H1 (cell line): Measurements from ENCODE around the gene SLC25A26. TPM values are rescaled to one million over a fixed set of nuclear protein-coding genes. Genes with fewer than 3 reads are reported as not detected.

Experiments
- CTCF ChIA-PET: fragments of 300-600 bp; sonication (Branson Sonifier 250); formaldehyde crosslinking; loops from one replicate; lab custom pipeline; 2021; ENCODE audit not compliant: partially characterized antibody; lab: Charles Lee
- POLR2A ChIA-PET: fragments of 300-600 bp; sonication (Branson Sonifier 250); formaldehyde crosslinking; loops from one replicate; lab custom pipeline; 2021; ENCODE audit warnings: inconsistent platforms; ENCODE audit not compliant: partially characterized antibody; lab: Charles Lee
- DNase-seq, 2 experiments: peaks; one replicate each; pipeline versions ENCODE4 v3.0.0 to v3.0.0-alpha.2; 2010 to 2022; ENCODE audit warnings: low spot score in 2 of 2, low read depth in 1 of 2, mixed read lengths in 1 of 2
- FAIRE-seq: peaks from 2 replicates; lab custom pipeline; 2011; peaks lifted over from hg19 to GRCh38; lab: Jason Lieb, UNC
- H2AFZ ChIP-seq: 2 replicates; pipeline ENCODE4 v1.8.1; 2012; ENCODE audit warnings: low read length, inconsistent platforms
- H2AK5ac ChIP-seq: 2 replicates; pipeline ENCODE4 v1.6.1; 2013; ENCODE audit warnings: low read depth, low read length
- H2BK120ac ChIP-seq: replicated peaks from 2 replicates; pipeline ENCODE3; 2013; ENCODE audit warnings: low read depth, low read length, inconsistent platforms
- H2BK12ac ChIP-seq: 2 replicates; pipeline ENCODE4 v1.6.1; 2013; ENCODE audit warnings: low read depth, low read length
- H2BK15ac ChIP-seq: 2 replicates; pipeline ENCODE4 v1.6.1; 2013; ENCODE audit warnings: low read length
- H2BK20ac ChIP-seq: 2 replicates; pipeline ENCODE4 v1.6.1; 2013; ENCODE audit warnings: low read length
- H2BK5ac ChIP-seq: 2 replicates; pipeline ENCODE4 v1.6.1; 2013; ENCODE audit warnings: low read depth, low read length
- H3K14ac ChIP-seq: 2 replicates; pipeline ENCODE4 v1.6.1; 2013; ENCODE audit warnings: inconsistent platforms; ENCODE audit not compliant: insufficient read length
- H3K18ac ChIP-seq: 2 replicates; pipeline ENCODE4 v1.6.1; 2013; ENCODE audit warnings: low read length; ENCODE audit errors: extremely low read depth
- H3K23ac ChIP-seq: 2 replicates; pipeline ENCODE4 v1.6.1; 2013; ENCODE audit warnings: inconsistent platforms; ENCODE audit not compliant: insufficient read length
- H3K23me2 ChIP-seq: 2 replicates; pipeline ENCODE4 v1.6.1; 2013; ENCODE audit warnings: low read depth, low read length
- H3K27ac ChIP-seq: 2 replicates; pipeline ENCODE4 v1.6.1; 2011; ENCODE audit warnings: low read depth, low read length, inconsistent platforms
- H3K27me3 ChIP-seq, 4 experiments: replicated peaks in 1 of 4; 1 replicate in 1 of 4; 2 replicates in 3 of 4; pipeline versions ENCODE4 v1.6.1 to v1.8.1; 2011 to 2013; ENCODE audit warnings: low read length in 3 of 4, mild to moderate bottlenecking in 3 of 4, inconsistent platforms in 2 of 4, mixed read lengths in 2 of 4, moderate library complexity in 1 of 4; ENCODE audit not compliant: control insufficient read depth in 3 of 4, insufficient read depth in 3 of 4; ENCODE audit errors: extremely low read depth in 1 of 4
- H3K36me3 ChIP-seq, 4 experiments: 2 replicates each; pipeline versions ENCODE4 v1.6.1 to v1.8.1; 2011 to 2013; ENCODE audit warnings: mild to moderate bottlenecking in 4 of 4, low read length in 3 of 4, moderate library complexity in 2 of 4, control low read depth in 1 of 4, inconsistent platforms in 1 of 4; ENCODE audit not compliant: insufficient read depth in 4 of 4, control insufficient read depth in 2 of 4
- H3K4ac ChIP-seq: replicated peaks from 2 replicates; pipeline ENCODE3; 2013; ENCODE audit warnings: low read length, low read depth, mixed read lengths, inconsistent platforms; ENCODE audit not compliant: insufficient read length
- H3K4me1 ChIP-seq, 4 experiments: replicated peaks in 1 of 4; 1 replicate in 1 of 4; 2 replicates in 3 of 4; pipeline versions ENCODE4 v1.6.1 to v1.8.1; 2011 to 2013; ENCODE audit warnings: low read length in 3 of 4, inconsistent platforms in 2 of 4, mixed read lengths in 1 of 4; ENCODE audit not compliant: insufficient read depth in 4 of 4, control insufficient read depth in 3 of 4
- H3K4me2 ChIP-seq, 2 experiments: 2 replicates each; pipeline versions ENCODE4 v1.6.1 to v1.8.1; 2011 to 2013; ENCODE audit warnings: low read depth in 2 of 2, low read length in 2 of 2, control low read depth in 1 of 2, inconsistent platforms in 1 of 2, mild to moderate bottlenecking in 1 of 2; ENCODE audit not compliant: insufficient read depth in 1 of 2
- H3K4me3 ChIP-seq, 4 experiments: fragments of 200-600, 300-600 bp in 1 of 4; sonication (generic), shearing (Covaris generic), sonication (Bioruptor Twin) in 1 of 4; 2 replicates each; pipeline versions ENCODE4 v1.5.1 to v1.8.1; 2011 to 2016; ENCODE audit warnings: low read length in 4 of 4, low read depth in 3 of 4, control low read depth in 2 of 4, inconsistent platforms in 2 of 4, mild to moderate bottlenecking in 2 of 4, mixed read lengths in 1 of 4, moderate library complexity in 1 of 4; ENCODE audit not compliant: insufficient read depth in 2 of 4; ENCODE audit errors: extremely low read depth in 1 of 4
- H3K56ac ChIP-seq: replicated peaks from 2 replicates; pipeline ENCODE3; 2013; ENCODE audit warnings: low read depth, mild to moderate bottlenecking, mixed read lengths, low read length, inconsistent platforms; ENCODE audit not compliant: insufficient read length
- H3K79me1 ChIP-seq: 2 replicates; pipeline ENCODE4 v1.6.1; 2013; ENCODE audit warnings: low read depth, low read length, control low read depth
- H3K79me2 ChIP-seq, 2 experiments: 2 replicates each; pipeline versions ENCODE4 v1.6.1 to v1.8.1; 2012 to 2013; ENCODE audit warnings: low read length in 2 of 2, mild to moderate bottlenecking in 2 of 2, inconsistent platforms in 1 of 2; ENCODE audit not compliant: insufficient read depth in 2 of 2, control insufficient read depth in 1 of 2
- H3K9ac ChIP-seq, 4 experiments: replicated peaks in 1 of 4; 1 replicate in 1 of 4; 2 replicates in 3 of 4; pipeline versions ENCODE4 v1.6.1 to v1.8.1; 2011 to 2013; ENCODE audit warnings: low read depth in 3 of 4, low read length in 3 of 4, control low read depth in 2 of 4, mild to moderate bottlenecking in 2 of 4, moderate library complexity in 2 of 4, inconsistent platforms in 1 of 4; ENCODE audit errors: extremely low read depth in 1 of 4
- H3K9me3 ChIP-seq, 2 experiments: 2 replicates each; pipeline versions ENCODE4 v1.6.1 to v1.8.1; 2012 to 2013; ENCODE audit warnings: mild to moderate bottlenecking in 2 of 2, moderate library complexity in 2 of 2, control low read depth in 1 of 2, inconsistent platforms in 1 of 2, low read depth in 1 of 2, low read length in 1 of 2, mixed read lengths in 1 of 2; ENCODE audit not compliant: insufficient read depth in 2 of 2
- H4K20me1 ChIP-seq, 2 experiments: replicated peaks in 1 of 2; 2 replicates each; pipeline versions ENCODE3 to v1.8.1; 2011 to 2013; ENCODE audit warnings: inconsistent platforms in 2 of 2, low read length in 2 of 2, mild to moderate bottlenecking in 1 of 2; ENCODE audit not compliant: insufficient read depth in 2 of 2, control insufficient read depth in 1 of 2
- H4K5ac ChIP-seq: 2 replicates; pipeline ENCODE4 v1.6.1; 2013; ENCODE audit warnings: low read length, low read depth, mixed read lengths, inconsistent platforms; ENCODE audit not compliant: insufficient read length
- H4K8ac ChIP-seq: 2 replicates; pipeline ENCODE4 v1.8.0; 2013; ENCODE audit warnings: mild to moderate bottlenecking, moderate library complexity, low read length, inconsistent platforms; ENCODE audit not compliant: insufficient read depth; ENCODE audit errors: extremely low read depth
- H4K91ac ChIP-seq: replicated peaks from 2 replicates; pipeline ENCODE3; 2013; ENCODE audit warnings: low read length, mixed read lengths, inconsistent platforms; ENCODE audit not compliant: insufficient read length
- EGR1 ChIP-seq: IDR thresholded peaks from 2 replicates; pipeline ENCODE4 v1.6.1; 2011; ENCODE audit warnings: low read depth, low read length, borderline replicate concordance
- EP300 ChIP-seq, 2 experiments: IDR thresholded peaks; 1 replicate in 1 of 2; 2 replicates in 1 of 2; pipeline ENCODE4 v1.6.1; 2011 to 2012; ENCODE audit warnings: low read depth in 2 of 2, low read length in 2 of 2, mild to moderate bottlenecking in 2 of 2, borderline replicate concordance in 1 of 2, inconsistent platforms in 1 of 2, moderate library complexity in 1 of 2
- KDM4A ChIP-seq: IDR thresholded peaks from one replicate; pipeline ENCODE4 v1.7.1; 2012; ENCODE audit warnings: low read depth, mild to moderate bottlenecking, moderate library complexity, low read length, inconsistent platforms; ENCODE audit not compliant: severe bottlenecking
- NRF1 ChIP-seq: IDR thresholded peaks from 2 replicates; pipeline ENCODE4 v1.6.1; 2011; ENCODE audit warnings: mild to moderate bottlenecking, low read depth, low read length, improper control_type of control experiment
- SRF ChIP-seq: IDR thresholded peaks from 2 replicates; pipeline ENCODE4 v1.6.1; 2011; ENCODE audit warnings: mild to moderate bottlenecking, low read depth, low read length, moderate library complexity
- WGBS, 2 experiments: shearing (Covaris generic) in 1 of 2; methylation state at CpG; one replicate each; pipeline versions ENCODE4 v1.1.6 to v1.1.7; 2013 to 2015; ENCODE audit warnings: low lambda C conversion rate in 2 of 2, mixed read lengths in 2 of 2, inconsistent platforms in 1 of 2, low coverage in 1 of 2, missing lambda C conversion rate in 1 of 2; ENCODE audit not compliant: insufficient replicate concordance in 2 of 2, insufficient coverage in 1 of 2, insufficient read length in 1 of 2; ENCODE audit errors: extremely low coverage in 1 of 2, missing lambda C conversion rate in 1 of 2; 5-methylcytosine and 5-hydroxymethylcytosine counted together
- polyA plus RNA-seq, 7 experiments: library from polyadenylated mRNA; depleted of rRNA in 3 of 7; stranded (reverse) in 5 of 7; unstranded in 2 of 7; fragments of >200 nt in 5 of 7; fragments of 200-250 nt in 2 of 7; gene quantifications; 1 replicate in 5 of 7; 2 replicates in 1 of 7; 4 replicates in 1 of 7; pipeline versions ENCODE4 v1.2.1 to v1.2.3, GENCODE V29; 2011 to 2013; ENCODE audit warnings: missing spikeins in 2 of 7, mixed read lengths in 2 of 7
- total RNA-seq: library from RNA; stranded (reverse); fragmentation: NEBNext Ultra II Directional; extraction: Animal tissue kit (Norgen Biotek cat#: 25700); gene quantifications from 2 replicates; pipeline ENCODE4 v1.2.1, GENCODE V29; 2021
- TF ChIP-seq, protein P1 (sequence below): IDR thresholded peaks from 2 replicates; pipeline ENCODE4 v1.6.1; 2011; ENCODE audit warnings: low read length, improper control_type of control experiment

Gene SLC25A26
- total and polyA plus RNA-seq, 2 of the 8 experiments (the other 6 are each of a cell fraction or from before 2014, with no cell fraction given): 30.0 to 37.0 TPM

GRCh38 chr3:66270288-66270687 is 49.5 kb downstream of the SLC25A26 start:
- Histone ChIP-seq H3K9ac (no peak overlapping the region), H4K20me1 (no peaks in the 10 kb centered on the region), H4K91ac (no peak overlapping the region), H2AFZ (no peak overlapping the region), H2BK5ac (no peak overlapping the region), H3K4ac (no peak overlapping the region), H3K56ac (no peak overlapping the region), H3K14ac (no peak overlapping the region), H3K36me3 (no peaks in the 10 kb centered on the region), H3K4me3 (no peak overlapping the region), H3K27ac (no peak overlapping the region), H3K79me1 (no peaks in the 10 kb centered on the region), H2AK5ac (no peak overlapping the region), H3K4me2 (no peak overlapping the region), H3K4me1 (no peaks in the 10 kb centered on the region), H3K9me3 (no peaks in the 10 kb centered on the region), H3K79me2 (no peaks in the 10 kb centered on the region), H3K23me2 (no peaks in the 10 kb centered on the region; the same call in 1 of the 2 replicates), H2BK12ac (no peak overlapping the region), H3K18ac (no peak overlapping the region), H3K23ac (no peak overlapping the region), H2BK120ac (no peak overlapping the region), H4K5ac (no peak overlapping the region), H3K27me3 (peaks cover 0 to 1% (median 0%) of the 10 kb centered on the region in 4 experiments; a peak in 1 of 7 replicates), H2BK15ac (no peak overlapping the region), H4K8ac (no peak overlapping the region), H2BK20ac (no peak overlapping the region)
- FAIRE-seq (no peak), DNase-seq (no peak)
- TF ChIP-seq EP300 (IDR thresholded peaks at IDR 0.05; ENCODE audit: borderline replicate concordance in 1 of 2, low read depth in 2 of 2, low read length in 2 of 2): no peak
- no peak for TF ChIP-seq NRF1
- no peak for TF ChIP-seq EGR1
- TF ChIP-seq, protein P1, sequence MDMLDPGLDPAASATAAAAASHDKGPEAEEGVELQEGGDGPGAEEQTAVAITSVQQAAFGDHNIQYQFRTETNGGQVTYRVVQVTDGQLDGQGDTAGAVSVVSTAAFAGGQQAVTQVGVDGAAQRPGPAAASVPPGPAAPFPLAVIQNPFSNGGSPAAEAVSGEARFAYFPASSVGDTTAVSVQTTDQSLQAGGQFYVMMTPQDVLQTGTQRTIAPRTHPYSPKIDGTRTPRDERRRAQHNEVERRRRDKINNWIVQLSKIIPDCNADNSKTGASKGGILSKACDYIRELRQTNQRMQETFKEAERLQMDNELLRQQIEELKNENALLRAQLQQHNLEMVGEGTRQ: no peak
- TF ChIP-seq KDM4A: no peak
- no peak for TF ChIP-seq SRF
- ChIA-PET CTCF (interaction anchor here (1.0 to 2.1 kb wide), 2 partner anchors 102 to 108 kb away, joined by 3 to 12 read pairs; no protein-coding TSS in a partner anchor), POLR2A (no interaction called here)
- WGBS, 2 experiments: 94% methylated on average over 1 of the region's 1 CpG; no CpG with 5 or more reads in 1 of the 2 experiments
